GM21381 (cell line): ENCODE results near the gene LIMK1.
A peak's percentile ranks its signal among the peaks of the same experiment; 100 is the strongest.
"Not testable (repeated sequence)": the region's sequence is repeated elsewhere in the genome, so short reads cannot be mapped to it uniquely, and the experiment has no call there.

Experiments used
- ATAC-seq: cut with Tn5 transposase; IDR thresholded peaks from one replicate; pipeline ENCODE4 v1.9.1; 2021; ENCODE audit warnings: mild to moderate bottlenecking, moderate library complexity; ENCODE audit not compliant: unreplicated experiment

The LIMK1 gene

GRCh38 chr7:74083117-74083876 is at the start of gene LIMK1:
TSS of gene LIMK1 (plus strand) at chr7:74083804. CDS start at chr7:74083991, 187 bp downstream.
- ATAC-seq = peak; percentile 66

GRCh38 chr7:74037609-74038008 is 46.0 kb upstream of the LIMK1 start:
- ATAC-seq = no peak

- no peak for ATAC-seq
Observed at GRCh38 chr7:74038194-74038961, 45.2 kb upstream of the LIMK1 start.

GRCh38 chr7:74039337-74039736 is 44.3 kb upstream of the LIMK1 start:
- no peak for ATAC-seq

GRCh38 chr7:74040101-74040790 is 43.4 kb upstream of the LIMK1 start:
- ATAC-seq = no peak

- ATAC-seq = no peak
Observed at GRCh38 chr7:74040791-74041520, 42.6 kb upstream of the LIMK1 start.

GRCh38 chr7:74042746-74043522 is 40.7 kb upstream of the LIMK1 start:
- no peak for ATAC-seq

- no peak for ATAC-seq
Observed at GRCh38 chr7:74043523-74043951, 40.1 kb upstream of the LIMK1 start.

- no peak for ATAC-seq
Observed at GRCh38 chr7:74044366-74045350, 38.9 kb upstream of the LIMK1 start.

GRCh38 chr7:74046581-74046980 is 37.0 kb upstream of the LIMK1 start:
- not testable (repeated sequence) for ATAC-seq

- no peak for ATAC-seq
Observed at GRCh38 chr7:74047804-74048380, 35.7 kb upstream of the LIMK1 start.

- no peak for ATAC-seq
Observed at GRCh38 chr7:74048999-74049599, 34.5 kb upstream of the LIMK1 start.

- no peak for ATAC-seq
Observed at GRCh38 chr7:74049997-74050798, 33.4 kb upstream of the LIMK1 start.

GRCh38 chr7:74051193-74051592 is 32.4 kb upstream of the LIMK1 start:
- ATAC-seq = no peak

GRCh38 chr7:74051629-74052410 is 31.8 kb upstream of the LIMK1 start:
- ATAC-seq = no peak

- ATAC-seq = no peak
Observed at GRCh38 chr7:74052628-74053027, 31.0 kb upstream of the LIMK1 start.
